IMR-90 (cell line): ENCODE data around the gene LRRTM4. TPM values are rescaled to one million over a fixed set of nuclear protein-coding genes. Genes with fewer than 3 reads are reported as not detected.

Experiments used
- ATAC-seq: fragments of 200-7000 bp; cut with Tn5 transposase; 2 replicates; pipeline ENCODE4 v1.9.1; 2020; ENCODE audit warnings: low read depth, mild to moderate bottlenecking, moderate library complexity
- BruUV-seq: library from RNA; stranded (reverse); fragments of 400-500 nt; replicated peaks from 2 replicates; lab custom pipeline; 2021; lab: Mats Ljungman, UMichigan
- CTCF ChIA-PET: fragments of 300-600 bp; formaldehyde crosslinking; extraction: SDS; loops from one replicate; lab custom pipeline; 2021; ENCODE audit warnings: antibody characterized with exemption; lab: Yijun Ruan, JAX
- POLR2A ChIA-PET: fragments of 300-600 bp; sonication (Branson Sonifier 250); formaldehyde crosslinking; loops from one replicate; lab custom pipeline; 2022; ENCODE audit warnings: antibody characterized with exemption; ENCODE audit not compliant: unreplicated experiment; lab: Charles Lee
- DNase-seq: peaks from one replicate; pipeline ENCODE4 v3.0.0; 2013
- H2AFZ ChIP-seq: replicated peaks from 2 replicates; pipeline ENCODE3; 2013; ENCODE audit warnings: low read length, mild to moderate bottlenecking; ENCODE audit not compliant: poor library complexity
- H2AK5ac ChIP-seq: 2 replicates; pipeline ENCODE4 v1.6.1; 2013; ENCODE audit warnings: low read depth, low read length, inconsistent platforms
- H2AK9ac ChIP-seq: replicated peaks from 2 replicates; pipeline ENCODE3; 2013; ENCODE audit warnings: mild to moderate bottlenecking, low read depth, low read length, moderate library complexity; ENCODE audit not compliant: poor library complexity
- H2BK120ac ChIP-seq: 2 replicates; pipeline ENCODE4 v1.6.1; 2013; ENCODE audit warnings: low read depth, low read length, inconsistent platforms
- H2BK15ac ChIP-seq: 3 replicates; pipeline ENCODE4 v1.6.1; 2013; ENCODE audit warnings: low read depth, low read length, inconsistent platforms
- H2BK20ac ChIP-seq: 2 replicates; pipeline ENCODE4 v1.6.1; 2013; ENCODE audit warnings: low read depth, mild to moderate bottlenecking, inconsistent platforms, low read length, moderate library complexity
- H2BK5ac ChIP-seq: 2 replicates; pipeline ENCODE4 v1.6.1; 2013; ENCODE audit warnings: mild to moderate bottlenecking, low read depth, low read length, inconsistent platforms; ENCODE audit not compliant: poor library complexity, severe bottlenecking
- H3K14ac ChIP-seq: replicated peaks from 2 replicates; pipeline ENCODE4 v1.6.1; 2013; ENCODE audit warnings: low read depth, low read length, inconsistent platforms
- H3K18ac ChIP-seq: 2 replicates; pipeline ENCODE4 v1.6.1; 2013; ENCODE audit warnings: low read depth, low read length, control low read depth
- H3K23ac ChIP-seq: 2 replicates; pipeline ENCODE4 v1.6.1; 2013; ENCODE audit warnings: low read depth, low read length, inconsistent platforms
- H3K27ac ChIP-seq: 2 replicates; pipeline ENCODE4 v1.5.1; 2013; ENCODE audit warnings: mild to moderate bottlenecking, control low read depth, low read length; ENCODE audit not compliant: insufficient read depth
- H3K27me3 ChIP-seq: 2 replicates; pipeline ENCODE4 v1.6.1; 2013; ENCODE audit warnings: low read length; ENCODE audit not compliant: control insufficient read depth, insufficient read depth
- H3K36me3 ChIP-seq: 2 replicates; pipeline ENCODE4 v1.6.1; 2013; ENCODE audit warnings: low read length, mixed read lengths; ENCODE audit not compliant: control insufficient read depth, insufficient read depth
- H3K4ac ChIP-seq: 2 replicates; pipeline ENCODE4 v1.6.1; 2013; ENCODE audit warnings: low read depth, low read length, inconsistent platforms
- H3K4me1 ChIP-seq: 2 replicates; pipeline ENCODE4 v1.6.1; 2013; ENCODE audit warnings: low read length, mixed read lengths; ENCODE audit not compliant: control insufficient read depth, insufficient read depth
- H3K4me2 ChIP-seq: 2 replicates; pipeline ENCODE4 v1.6.1; 2013; ENCODE audit warnings: low read depth, mild to moderate bottlenecking, control low read depth, low read length, moderate library complexity
- H3K4me3 ChIP-seq: 2 replicates; pipeline ENCODE4 v1.5.1; 2013; ENCODE audit warnings: low read depth, mild to moderate bottlenecking, control low read depth, low read length, moderate library complexity; ENCODE audit not compliant: insufficient read depth
- H3K56ac ChIP-seq: 2 replicates; pipeline ENCODE4 v1.6.1; 2013; ENCODE audit warnings: low read length, inconsistent platforms; ENCODE audit not compliant: insufficient read depth; ENCODE audit errors: extremely low read depth
- H3K79me1 ChIP-seq, 2 experiments: 2 replicates each; pipeline ENCODE4 v1.6.1; 2013; ENCODE audit warnings: low read length in 2 of 2, inconsistent platforms in 1 of 2, low read depth in 1 of 2
- H3K9ac ChIP-seq: 2 replicates; pipeline ENCODE4 v1.6.1; 2013; ENCODE audit warnings: low read depth, low read length, control low read depth
- H3K9me1 ChIP-seq: 2 replicates; pipeline ENCODE4 v1.6.1; 2013; ENCODE audit warnings: low read length, inconsistent platforms; ENCODE audit not compliant: insufficient read depth
- H3K9me3 ChIP-seq: 2 replicates; pipeline ENCODE4 v1.6.1; 2013; ENCODE audit warnings: low read length; ENCODE audit not compliant: control insufficient read depth, insufficient read depth
- H4K20me1 ChIP-seq: 2 replicates; pipeline ENCODE4 v1.6.1; 2013; ENCODE audit warnings: low read length, inconsistent platforms; ENCODE audit not compliant: insufficient read depth
- H4K5ac ChIP-seq: 2 replicates; pipeline ENCODE4 v1.6.1; 2013; ENCODE audit warnings: mild to moderate bottlenecking, low read depth, low read length, control low read depth
- H4K8ac ChIP-seq, 2 experiments: 2 replicates each; pipeline ENCODE4 v1.6.1; 2013; ENCODE audit warnings: low read depth in 2 of 2, low read length in 2 of 2, control low read depth in 1 of 2, inconsistent platforms in 1 of 2
- H4K91ac ChIP-seq: 2 replicates; pipeline ENCODE4 v1.6.1; 2013; ENCODE audit warnings: low read depth, low read length, inconsistent platforms; ENCODE audit not compliant: insufficient read depth
- MAZ ChIP-seq: IDR thresholded peaks from 2 replicates; pipeline ENCODE4 v1.6.1; 2012; ENCODE audit warnings: low read depth, mild to moderate bottlenecking, low read length, improper control_type of control experiment, moderate library complexity, borderline replicate concordance
- WGBS, 2 experiments: methylation state at CpG; one replicate each; pipeline versions ENCODE4 v1.1.5 to v1.1.7; 2013; ENCODE audit warnings: missing lambda C conversion rate in 2 of 2; ENCODE audit not compliant: insufficient read length in 1 of 2; ENCODE audit errors: extremely low coverage in 2 of 2; 5-methylcytosine and 5-hydroxymethylcytosine counted together
- dilution Hi-C: fragments of 300-500 bp; cut with HindIII; formaldehyde crosslinking; loops from one replicate; pipeline ENCODE4 v1.14.3; 2018; ENCODE audit warnings: low sequenced_read_pairs; ENCODE audit not compliant: unreplicated experiment
- in situ Hi-C: fragments of 300-500 bp; cut with MboI; formaldehyde crosslinking; loops from 3 replicates; pipeline ENCODE4 v1.14.3; 2019; ENCODE audit warnings: low sequenced_read_pairs, inconsistent platforms, mixed read lengths
- intact Hi-C: fragments of 100-400 bp; cut with micrococcal nuclease; formaldehyde crosslinking; loops from 2 replicates; pipeline ENCODE4 v1.10.0; 2022
- polyA plus RNA-seq, 3 experiments: library from polyadenylated mRNA; depleted of rRNA; stranded (reverse); fragments of >200 nt; gene quantifications; 2 replicates each; pipeline ENCODE4 v1.2.3, GENCODE V29; 2012; ENCODE audit warnings: low replicate concordance in 1 of 3
- total RNA-seq: library from RNA; depleted of rRNA; stranded (reverse); fragments of >200 nt; gene quantifications from 2 replicates; pipeline ENCODE4 v1.2.3, GENCODE V29; 2012

Gene LRRTM4
- total and polyA plus RNA-seq, 2 of the 4 experiments (the other 2 are of a cell fraction): not detected

DNA sequence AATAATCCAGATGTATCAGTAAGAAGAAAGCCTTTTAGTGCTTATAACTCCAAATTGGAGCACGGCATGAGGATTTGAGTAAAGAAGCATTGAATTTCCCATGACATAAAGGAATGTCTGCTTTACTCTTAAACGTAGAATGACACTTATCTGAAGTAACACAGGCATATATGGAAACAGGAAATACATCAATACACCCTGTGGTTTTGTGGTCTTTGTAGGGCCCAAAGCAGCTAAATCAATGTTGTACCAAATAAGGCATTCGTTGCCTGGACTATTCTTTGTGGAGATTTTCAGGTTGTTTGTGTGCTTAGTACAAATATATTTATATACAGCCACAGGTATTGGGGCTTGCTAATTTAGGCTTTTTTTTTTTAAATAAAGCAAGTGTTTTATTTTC is 660.5 kb downstream of the LRRTM4 start:
- Histone ChIP-seq H2BK120ac (no peak overlapping the region), H3K9ac (no peak overlapping the region), H2BK5ac (no peak overlapping the region), H3K9me1 (no peaks in the 10 kb centered on the region), H3K9me3 (no peaks in the 10 kb centered on the region), H4K8ac (no peak overlapping the region), H3K4me1 (no peaks in the 10 kb centered on the region), H3K4ac (no peak overlapping the region), H2BK20ac (no peak overlapping the region), H3K27ac (no peak overlapping the region), H2AFZ (no peak overlapping the region), H2BK15ac (no peak overlapping the region), H3K56ac (no peak overlapping the region), H3K36me3 (no peaks in the 10 kb centered on the region), H3K27me3 (no peaks in the 10 kb centered on the region), H4K20me1 (no peaks in the 10 kb centered on the region), H3K79me1 (no peaks in the 10 kb centered on the region), H3K18ac (no peak overlapping the region), H3K4me2 (no peak overlapping the region), H4K91ac (no peak overlapping the region), H3K4me3 (no peak overlapping the region), H2AK5ac (no peak overlapping the region), H2AK9ac (no peak overlapping the region), H3K14ac (no peak overlapping the region), H3K23ac (no peak overlapping the region), H4K5ac (no peak overlapping the region)
- no CpG with 5 or more reads among the region's 3 CpGs for WGBS, 2 experiments
- BruUV-seq: no TSS peak
- ChIA-PET CTCF (no interaction called here), POLR2A (no interaction called here)
- in situ Hi-C loops: no loop called here
- DNase-seq: no peak
- TF ChIP-seq MAZ: no peak
- dilution Hi-C loops: no loop called here
- no peak for ATAC-seq
- intact Hi-C loops: no loop called here
